Endometrium (tissue), 2 donors: Measurements from ENCODE around the gene CXorf49.
"Not testable (repeated sequence)": the region's sequence is repeated elsewhere in the genome, so short reads cannot be mapped to it uniquely, and the experiment has no call there.

ENCODE experiments used
- FAIRE-seq: peaks from 2 replicates; lab custom pipeline; 2012; peaks lifted over from hg19 to GRCh38; lab: Jason Lieb, UNC
- donor health status: control.
- donor health status: control.

CXorf49 gene

DNA sequence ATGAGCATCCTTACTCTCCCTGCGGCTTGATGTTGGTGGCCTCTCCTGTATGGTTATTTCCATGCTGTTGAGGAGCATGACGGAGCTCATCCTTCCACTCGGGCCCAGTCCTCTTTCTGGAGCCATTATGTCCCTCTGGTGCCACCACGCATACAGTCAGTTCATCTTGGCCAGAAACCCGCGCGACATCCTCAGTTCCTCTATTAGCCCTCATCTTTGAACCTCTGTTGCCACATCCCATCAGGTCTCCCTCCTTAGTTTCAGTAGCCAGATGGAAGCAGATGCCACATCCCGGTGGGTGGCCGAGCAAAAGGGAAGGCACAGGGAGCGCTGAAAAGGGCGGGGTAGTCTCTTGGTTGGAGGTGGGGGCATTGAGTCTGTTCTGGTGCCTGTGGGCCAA lies 46.1 kb downstream of the CXorf49 start:
- no peak for FAIRE-seq

DNA sequence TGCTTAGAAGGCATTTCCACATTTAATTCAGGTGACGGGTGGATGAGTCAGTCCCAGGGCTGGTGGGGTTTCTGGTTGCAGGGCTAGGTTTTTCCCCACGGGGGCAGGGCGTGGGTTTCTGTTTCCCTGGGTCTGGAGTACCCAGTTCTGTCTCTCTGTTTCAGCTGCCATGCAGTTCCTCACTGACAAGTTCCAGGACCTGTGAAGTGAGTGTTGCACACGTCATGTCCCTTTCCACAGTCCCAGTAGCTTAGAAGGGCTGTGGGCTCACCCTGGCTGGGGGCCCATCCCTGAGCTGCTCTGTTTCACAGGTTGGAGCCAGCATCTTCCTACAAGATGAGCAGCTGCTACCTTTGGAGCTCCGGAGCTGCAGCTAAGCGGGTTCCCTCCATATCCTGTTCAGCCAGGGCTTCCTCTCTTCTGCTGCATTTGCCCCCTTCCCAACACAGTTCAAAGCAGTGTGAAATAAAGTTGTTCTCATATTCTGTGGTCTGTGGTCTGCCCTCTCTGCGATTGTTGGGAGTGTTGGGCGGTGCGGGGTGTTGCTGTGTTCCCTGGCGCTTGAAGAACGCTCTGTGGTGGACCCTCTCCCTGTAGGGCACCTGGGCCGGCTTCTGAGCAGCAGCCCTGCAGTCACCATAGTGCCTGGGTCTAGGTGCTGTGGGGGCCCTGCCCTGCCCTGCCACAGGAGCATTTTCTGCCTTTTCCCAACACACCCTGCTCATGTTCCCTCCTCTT lies 46.9 kb downstream of the CXorf49 start:
- no peak for FAIRE-seq

GRCh38 chrX:71669947-71670346 lies 48.1 kb downstream of the CXorf49 start:
- not testable (repeated sequence) for FAIRE-seq

DNA sequence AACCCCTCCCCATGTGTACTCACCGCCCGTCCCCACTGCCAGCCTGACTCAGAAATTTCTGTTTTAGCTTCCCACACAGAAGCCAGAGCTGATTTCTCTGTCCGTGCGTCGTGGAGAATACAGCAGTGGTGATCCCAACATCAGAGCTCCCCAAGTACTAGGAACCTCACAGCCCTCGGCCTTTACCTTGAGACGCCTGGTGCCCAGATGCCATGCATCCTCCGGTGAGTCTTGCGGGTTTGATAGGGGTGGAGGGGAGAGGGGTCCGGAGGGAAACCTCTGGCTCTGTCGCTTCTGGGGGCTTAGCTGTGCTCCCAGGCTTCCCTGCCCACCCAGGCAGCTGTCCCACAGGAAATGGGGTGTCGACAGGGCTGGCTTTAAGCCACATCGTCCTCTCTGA lies 48.6 kb downstream of the CXorf49 start:
- no peak for FAIRE-seq

GRCh38 chrX:71668248-71668595 lies 49.9 kb downstream of the CXorf49 start:
- no peak for FAIRE-seq

DNA sequence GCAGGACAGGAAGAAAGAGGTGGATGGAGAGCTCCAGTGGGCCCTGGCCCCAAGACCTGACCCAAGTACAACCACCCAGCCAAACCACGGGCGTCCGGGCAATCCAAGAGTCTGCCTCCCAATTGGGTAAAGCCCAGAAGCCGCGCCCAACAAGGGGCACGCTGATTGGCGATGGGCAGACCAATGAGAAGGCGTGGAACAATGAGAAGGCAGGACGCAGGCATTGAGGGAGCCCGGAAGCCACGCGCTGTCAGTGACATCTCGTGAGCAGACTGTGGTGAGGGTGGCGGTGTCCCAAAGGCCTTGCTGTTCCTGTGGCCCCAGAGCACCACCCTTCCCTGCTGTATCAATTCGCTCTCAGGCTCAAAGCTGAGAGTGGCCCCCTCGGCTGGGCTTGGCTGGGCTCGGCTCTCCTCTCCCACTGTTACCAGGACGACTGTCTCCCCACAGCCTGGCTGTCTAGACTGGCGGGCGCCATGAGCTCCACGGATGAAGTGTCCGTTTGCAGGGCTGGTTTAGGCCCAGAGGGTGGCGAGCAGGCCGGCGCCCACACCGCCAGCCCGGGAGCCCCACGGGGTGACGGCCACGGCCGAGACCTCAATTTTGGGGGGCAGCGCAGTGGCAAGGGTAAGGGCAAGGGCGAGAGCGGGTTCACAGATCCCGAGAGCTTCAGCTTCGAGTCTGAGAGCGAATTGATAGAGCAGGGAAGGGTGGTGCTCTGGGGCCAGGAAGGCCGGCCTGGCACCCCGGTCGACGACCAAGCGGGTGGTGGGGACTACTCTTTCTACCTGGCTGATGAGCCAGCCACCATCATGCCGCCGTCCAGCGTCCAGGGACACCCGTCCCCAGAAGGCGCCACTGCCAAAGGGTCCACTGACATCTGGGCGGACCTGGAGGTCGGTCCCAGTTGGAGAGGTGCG lies 50.5 kb downstream of the CXorf49 start, which contains the start of gene LOC101059915:
Gene LOC101059915 (plus strand): TSS at position 219 of the 920 bp plus-strand sequence.
- FAIRE-seq = no peak

DNA sequence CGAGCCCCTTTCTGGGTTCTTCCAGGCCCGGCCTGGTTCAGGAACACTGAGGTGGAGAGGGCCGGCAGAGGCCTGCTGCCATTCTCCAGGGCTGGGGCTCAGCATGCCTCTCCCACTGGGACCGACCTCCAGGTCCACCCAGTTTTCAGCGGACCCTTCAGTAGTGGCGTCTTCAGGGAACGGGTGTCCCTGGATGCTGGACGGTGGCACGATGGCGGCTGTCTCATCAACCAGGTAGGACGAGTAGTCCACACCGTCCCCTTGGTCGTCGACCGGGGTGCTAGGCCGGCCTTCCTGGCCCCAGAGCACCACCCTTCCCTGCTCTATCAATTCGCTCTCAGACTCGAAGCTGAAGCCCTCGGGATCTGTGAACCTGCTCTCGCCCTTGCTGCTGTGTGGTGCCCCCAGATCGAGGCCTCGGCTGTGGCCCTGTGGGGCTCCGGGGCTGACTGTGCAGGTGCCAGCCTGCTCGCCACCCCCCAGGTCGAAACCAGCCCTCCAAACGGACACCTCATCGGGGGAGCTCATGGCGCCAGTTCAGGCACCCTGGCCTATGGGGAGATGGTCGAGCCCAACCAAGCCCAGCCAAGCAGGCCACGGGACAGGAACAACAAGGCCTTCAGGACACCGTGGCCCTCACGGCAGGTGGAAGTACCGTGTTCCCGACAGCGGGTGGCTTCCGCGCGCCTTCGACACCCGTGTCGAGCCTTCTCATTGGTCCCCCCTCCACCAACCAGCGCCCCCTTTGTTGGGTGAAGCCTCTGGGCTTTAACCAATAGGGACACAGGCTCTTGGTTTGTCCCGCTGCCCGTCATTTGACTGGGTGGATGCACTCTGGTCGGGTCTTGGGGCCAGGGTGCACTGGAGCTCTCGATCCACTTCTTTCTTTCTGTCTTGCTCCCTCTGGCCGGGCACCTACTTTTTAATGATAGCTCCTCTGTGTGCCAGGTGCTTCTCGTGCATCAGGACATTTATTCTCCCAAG lies 51.6 kb downstream of the CXorf49 start:
- FAIRE-seq = no peak

DNA sequence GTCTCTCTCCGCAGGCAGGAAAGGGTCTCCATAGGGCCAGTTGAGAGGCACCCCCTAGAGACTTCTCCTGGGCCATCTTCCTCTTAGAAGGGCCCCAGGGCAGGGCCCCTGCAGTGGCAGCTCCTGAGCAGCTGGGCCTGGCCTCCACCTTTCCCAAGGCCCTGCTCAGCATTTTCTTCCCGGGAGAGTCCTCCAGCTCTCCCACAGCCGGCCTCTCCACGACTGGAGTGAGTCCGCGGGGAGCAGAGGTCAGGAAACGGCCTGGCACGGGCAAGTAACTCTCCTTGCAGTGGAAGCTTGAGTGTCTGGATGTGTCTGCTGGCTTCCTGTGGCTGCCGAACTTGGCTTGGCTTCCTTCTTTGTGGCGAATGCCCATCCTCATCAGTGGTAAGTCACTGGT lies 52.3 kb downstream of the CXorf49 start:
- no peak for FAIRE-seq

GRCh38 chrX:71664889-71665491 lies 53.1 kb downstream of the CXorf49 start:
- FAIRE-seq = no peak
